Peyer's patch (tissue), 4 donors: ENCODE measurements around the gene FAM32A. TPM values are rescaled to one million over a fixed set of nuclear protein-coding genes. Genes with fewer than 3 reads are reported as not detected.
A peak's percentile ranks its signal among the peaks of the same experiment; 100 is the strongest.

Experiments
- DNase-seq, 3 donors: peaks; one replicate each; pipeline ENCODE4 v3.0.0-alpha.2; 2017 to 2019
- H3K27ac ChIP-seq, 4 donors: fragments of 200-600 bp; sonication (generic); one replicate each; pipeline ENCODE4 v1.5.1; 2016 to 2019
- H3K27me3 ChIP-seq, 2 donors: fragments of 200-600 bp; sonication (generic); one replicate each; pipeline ENCODE4 v1.5.1; 2019
- H3K36me3 ChIP-seq, 3 donors: fragments of 200-600 bp; sonication (generic); one replicate each; pipeline ENCODE4 v1.5.1; 2016 to 2019
- H3K4me1 ChIP-seq, 4 donors: fragments of 200-600 bp; sonication (generic); one replicate each; pipeline ENCODE4 v1.5.1; 2016 to 2019
- H3K4me3 ChIP-seq, 4 donors: fragments of 200-600 bp; sonication (generic); 1 replicate in 3 of 4; 2 replicates in 1 of 4; pipeline ENCODE4 v1.5.1; 2016 to 2019; ENCODE audit warnings: mild to moderate bottlenecking in 1 of 4
- H3K9me3 ChIP-seq, 4 donors: fragments of 200-600 bp; sonication (generic); one replicate each; pipeline ENCODE4 v1.5.1; 2016 to 2019; ENCODE audit warnings: mild to moderate bottlenecking in 1 of 4
- CTCF ChIP-seq, 6 experiments: fragments of 450-650 bp in 4 of 6; fragments of 200-600 bp in 2 of 6; sonication (generic) in 1 of 6; IDR thresholded peaks; one replicate each; pipeline ENCODE4 v1.5.1; 2017 to 2019; ENCODE audit warnings: antibody characterized with exemption in 6 of 6, mild to moderate bottlenecking in 3 of 6, moderate library complexity in 1 of 6
- POLR2A ChIP-seq, 2 donors: fragments of 450-650 bp; IDR thresholded peaks; one replicate each; pipeline ENCODE4 v1.5.1; 2017; ENCODE audit warnings: antibody characterized with exemption in 2 of 2, mild to moderate bottlenecking in 2 of 2, moderate library complexity in 2 of 2
- total RNA-seq, 4 donors: library from RNA; depleted of rRNA; stranded (reverse); fragments of >200 nt; gene quantifications; one replicate each; pipeline ENCODE4 v1.1.0, GENCODE V29; 2016

The FAM32A gene
- total RNA-seq, 4 donors from 2014 or later, result 88.0 to 116 (median 102) TPM

- H3K27ac ChIP-seq, result no peak overlapping the region
- peaks cover 4 to 36% (median 8%) of the 10 kb centered on the region in 4 donors for H3K4me1 ChIP-seq
- no peaks in the 10 kb centered on the region for H3K9me3 ChIP-seq
- H3K27me3 ChIP-seq, result no peaks in the 10 kb centered on the region
- TF ChIP-seq POLR2A (IDR thresholded peaks at IDR 0.05) (no peak), CTCF (IDR thresholded peaks at IDR 0.05) (no peak)
- peaks cover 0 to 67% (median 0%) of the 10 kb centered on the region in 3 donors for H3K36me3 ChIP-seq
- H3K4me3 ChIP-seq, result no peak overlapping the region
- peak in 1 of 3 donors; percentile 41 for DNase-seq
Measured at GRCh38 chr19:16203256-16204004, 18.2 kb downstream of the FAM32A start.

GRCh38 chr19:16204005-16204294 is 18.7 kb downstream of the FAM32A start:
- Histone ChIP-seq H3K9me3 (no peaks in the 10 kb centered on the region), H3K4me1 (peaks cover 0 to 31% (median 6%) of the 10 kb centered on the region in 4 donors), H3K36me3 (peaks cover 0 to 72% (median 0%) of the 10 kb centered on the region in 3 donors), H3K4me3 (no peak overlapping the region), H3K27me3 (no peaks in the 10 kb centered on the region), H3K27ac (no peak overlapping the region)
- TF ChIP-seq POLR2A (IDR thresholded peaks at IDR 0.05), result no peak
- TF ChIP-seq CTCF (IDR thresholded peaks at IDR 0.05), result no peak
- no peak for DNase-seq

GRCh38 chr19:16205205-16206045 is 20.2 kb downstream of the FAM32A start:
- TF ChIP-seq POLR2A (IDR thresholded peaks at IDR 0.05) (no peak), CTCF (IDR thresholded peaks at IDR 0.05) (no peak)
- Histone ChIP-seq H3K36me3 (peaks cover 0 to 87% (median 0%) of the 10 kb centered on the region in 3 donors), H3K27ac (no peak overlapping the region), H3K9me3 (no peaks in the 10 kb centered on the region), H3K4me1 (peaks cover 0 to 16% (median 2%) of the 10 kb centered on the region in 4 donors), H3K27me3 (no peaks in the 10 kb centered on the region), H3K4me3 (no peak overlapping the region)
- DNase-seq, result peak in 1 of 3 donors; percentile 41

GRCh38 chr19:16206046-16206605 is 20.9 kb downstream of the FAM32A start:
- peaks cover 0 to 94% (median 0%) of the 10 kb centered on the region in 3 donors for H3K36me3 ChIP-seq
- H3K4me1 ChIP-seq, result peaks cover 0 to 11% (median 0%) of the 10 kb centered on the region in 4 donors
- no peak overlapping the region for H3K27ac ChIP-seq
- H3K4me3 ChIP-seq, result no peak overlapping the region
- TF ChIP-seq POLR2A (IDR thresholded peaks at IDR 0.05), result no peak
- TF ChIP-seq CTCF (IDR thresholded peaks at IDR 0.05), result no peak
- peak in 1 of 3 donors; percentile 33 for DNase-seq
- no peaks in the 10 kb centered on the region for H3K27me3 ChIP-seq
- no peaks in the 10 kb centered on the region for H3K9me3 ChIP-seq

- Histone ChIP-seq H3K27me3 (no peaks in the 10 kb centered on the region), H3K36me3 (peaks cover 0 to 99% (median 0%) of the 10 kb centered on the region in 3 donors), H3K27ac (no peak overlapping the region), H3K4me3 (no peak overlapping the region), H3K4me1 (peaks cover 0 to 9% (median 0%) of the 10 kb centered on the region in 4 donors), H3K9me3 (no peaks in the 10 kb centered on the region)
- TF ChIP-seq POLR2A (IDR thresholded peaks at IDR 0.05) (no peak), CTCF (IDR thresholded peaks at IDR 0.05) (no peak)
- peak in 1 of 3 donors; percentile 30 for DNase-seq
Measured at GRCh38 chr19:16206637-16207036, 21.4 kb downstream of the FAM32A start.
